C4-2B (cell line): ENCODE measurements around the gene RBP3.

Experiments used
- H3K27ac ChIP-seq: fragments of 450-650 bp; 2 replicates; pipeline ENCODE4 v1.5.1; 2017
- CTCF ChIP-seq: fragments of 450-650 bp; conservative IDR thresholded peaks from 2 replicates; pipeline ENCODE4 v1.5.1; 2017; ENCODE audit warnings: mild to moderate bottlenecking
- ZFX ChIP-seq: fragments of 450-650 bp; IDR thresholded peaks from 2 replicates; pipeline ENCODE4 v1.6.1; 2017

RBP3 gene

GRCh38 chr10:47326306-47326926 is 21.7 kb upstream of the RBP3 start:
- H3K27ac ChIP-seq: no peak overlapping the region
- TF ChIP-seq ZFX (no peak), CTCF (no peak)

GRCh38 chr10:47326927-47327330 is 21.2 kb upstream of the RBP3 start:
- no peak overlapping the region for H3K27ac ChIP-seq
- TF ChIP-seq CTCF (no peak), ZFX (no peak)

- H3K27ac ChIP-seq: no peak overlapping the region
- TF ChIP-seq ZFX: no peak
Observed at GRCh38 chr10:47329855-47330254, 18.3 kb upstream of the RBP3 start.

GRCh38 chr10:47330366-47330765 is 17.8 kb upstream of the RBP3 start:
- H3K27ac ChIP-seq: no peak overlapping the region
- TF ChIP-seq CTCF (no peak), ZFX (no peak)

- TF ChIP-seq CTCF: no peak
- no peak for TF ChIP-seq ZFX
- no peak overlapping the region for H3K27ac ChIP-seq
Observed at GRCh38 chr10:47330804-47331203, 17.4 kb upstream of the RBP3 start.

- no peak overlapping the region for H3K27ac ChIP-seq
- TF ChIP-seq ZFX: no peak
- TF ChIP-seq CTCF: no peak
Observed at GRCh38 chr10:47331491-47331890, 16.7 kb upstream of the RBP3 start.

- no peak overlapping the region for H3K27ac ChIP-seq
- no peak for TF ChIP-seq ZFX
- TF ChIP-seq CTCF: no peak
Observed at GRCh38 chr10:47331954-47332353, 16.2 kb upstream of the RBP3 start.

GRCh38 chr10:47332371-47332770 is 15.8 kb upstream of the RBP3 start:
- H3K27ac ChIP-seq: no peak overlapping the region
- TF ChIP-seq ZFX (no peak), CTCF (no peak)
